HG02623 (cell line): ENCODE measurements around the gene BAIAP2L1.

Source experiments
- ATAC-seq: cut with Tn5 transposase; IDR thresholded peaks from one replicate; pipeline ENCODE4 v1.9.1; 2021; ENCODE audit warnings: moderate library complexity; ENCODE audit not compliant: unreplicated experiment

The BAIAP2L1 gene

DNA sequence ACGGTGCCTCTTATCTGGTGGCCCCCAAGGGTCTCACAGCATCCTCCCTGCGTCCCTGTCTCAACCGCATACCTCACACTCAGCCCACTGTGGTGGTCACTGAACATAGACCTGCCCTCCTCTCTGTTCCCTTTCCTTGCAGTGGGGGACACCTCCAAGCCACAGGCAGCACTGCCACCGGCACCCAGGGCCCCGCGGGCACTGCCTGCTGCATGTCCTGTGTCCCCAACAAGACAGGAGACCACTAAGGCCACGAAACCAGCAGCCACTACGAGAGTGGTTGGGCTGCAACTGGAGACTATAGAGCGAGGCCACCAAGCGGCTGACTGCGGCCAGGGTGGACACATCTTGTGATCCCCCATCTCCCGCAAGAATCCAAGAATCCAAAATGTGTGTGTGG is 104.1 kb downstream of the BAIAP2L1 start:
- no peak for ATAC-seq

- ATAC-seq, result no peak
Observed at GRCh38 chr7:98295467-98296192, 105.3 kb downstream of the BAIAP2L1 start.

- ATAC-seq, result no peak
Observed at GRCh38 chr7:98294798-98295382, 106.0 kb downstream of the BAIAP2L1 start.

DNA sequence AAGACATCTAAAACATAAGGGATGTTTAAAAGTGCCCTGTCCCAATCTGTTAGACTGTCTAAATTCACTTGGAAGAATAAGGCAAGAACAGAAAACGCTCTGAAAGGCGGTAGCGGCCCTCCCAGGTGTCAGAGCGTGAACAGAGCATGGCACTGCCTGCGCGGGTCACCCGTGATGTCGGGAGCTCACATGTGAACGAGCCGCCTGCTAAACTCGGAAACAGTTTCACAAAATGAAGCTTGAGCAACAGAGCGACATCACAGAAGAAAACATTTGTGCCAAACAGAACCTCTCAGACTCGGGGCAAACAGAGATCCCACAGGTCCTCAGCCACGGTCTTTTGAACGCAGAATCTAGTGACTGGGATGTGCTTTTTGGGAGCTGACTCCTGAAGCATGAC is 106.6 kb downstream of the BAIAP2L1 start:
- ATAC-seq, result no peak

DNA sequence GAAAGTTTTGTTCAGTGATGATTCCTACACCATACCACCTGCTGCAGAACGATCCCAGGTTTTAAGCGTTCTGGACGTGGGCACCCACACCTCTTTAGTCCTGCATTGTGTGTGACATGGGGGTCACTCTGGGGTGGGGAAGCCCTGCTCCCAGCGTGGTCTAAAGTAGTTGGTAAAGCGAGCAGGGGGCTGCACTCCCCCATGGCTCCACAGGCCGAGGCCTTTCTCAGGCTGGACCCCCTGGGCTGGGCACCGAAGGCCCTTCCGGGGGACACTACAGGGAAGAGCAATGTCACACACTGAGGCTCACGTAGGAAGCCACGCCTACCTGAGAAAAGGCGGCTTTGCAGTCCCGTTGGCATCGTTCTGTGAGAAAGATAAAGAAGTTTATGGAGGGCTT is 107.1 kb downstream of the BAIAP2L1 start:
- no peak for ATAC-seq

DNA sequence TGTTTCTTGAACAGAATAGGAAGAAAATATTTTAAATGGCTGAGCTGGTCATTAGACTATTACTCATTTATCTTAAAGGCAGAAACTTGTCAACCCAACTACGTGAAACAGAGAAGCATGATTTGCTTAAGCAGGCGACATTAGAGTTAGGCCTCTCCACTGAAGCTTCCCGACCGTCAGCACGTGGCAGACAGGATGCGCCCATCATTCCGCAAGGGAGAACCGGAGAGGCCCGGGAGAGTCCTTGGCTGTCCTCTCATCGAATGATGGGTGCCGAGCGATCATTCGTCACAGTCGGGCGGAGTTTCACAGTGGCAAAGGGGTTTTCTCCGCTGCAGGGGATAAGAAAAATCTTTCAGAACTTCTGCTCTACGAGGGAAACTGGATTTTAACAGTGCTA is 107.6 kb downstream of the BAIAP2L1 start:
- ATAC-seq, result no peak

- ATAC-seq, result no peak
Observed at GRCh38 chr7:98291717-98292116, 109.2 kb downstream of the BAIAP2L1 start.

DNA sequence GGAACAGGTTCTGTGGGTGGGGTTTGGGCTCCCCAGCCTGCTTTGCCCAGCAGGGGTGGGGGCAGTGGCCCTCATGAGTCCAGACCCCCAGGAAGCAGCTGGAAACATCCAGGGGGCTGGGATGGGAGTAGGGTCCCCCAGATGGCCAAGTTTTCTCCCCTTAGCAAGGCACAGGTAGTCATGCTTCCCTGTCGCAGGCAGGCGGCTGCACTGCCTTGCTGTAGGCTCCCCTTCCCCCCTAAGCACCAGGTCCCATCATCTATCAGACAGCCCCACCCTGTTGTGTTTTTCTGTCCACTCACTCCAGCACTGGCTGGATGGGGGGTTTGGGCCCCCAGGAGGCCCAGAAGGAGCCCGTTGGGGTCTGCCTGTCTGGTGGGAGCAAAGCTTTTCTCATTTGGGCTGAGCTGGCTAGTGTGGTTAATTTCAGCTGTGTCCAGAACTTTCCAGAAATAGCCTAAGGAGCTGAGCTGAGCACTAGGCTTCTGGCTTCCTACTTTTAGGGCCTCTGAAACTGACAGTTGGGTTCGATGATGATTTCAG is 111.5 kb downstream of the BAIAP2L1 start:
- ATAC-seq, result no peak

GRCh38 chr7:98288064-98288823 is 112.6 kb downstream of the BAIAP2L1 start:
- no peak for ATAC-seq

GRCh38 chr7:98287486-98287959 is 113.4 kb downstream of the BAIAP2L1 start:
- no peak for ATAC-seq

GRCh38 chr7:98286701-98287485 is 114.0 kb downstream of the BAIAP2L1 start:
- ATAC-seq, result no peak

- no peak for ATAC-seq
Observed at GRCh38 chr7:98286093-98286539, 114.8 kb downstream of the BAIAP2L1 start.

DNA sequence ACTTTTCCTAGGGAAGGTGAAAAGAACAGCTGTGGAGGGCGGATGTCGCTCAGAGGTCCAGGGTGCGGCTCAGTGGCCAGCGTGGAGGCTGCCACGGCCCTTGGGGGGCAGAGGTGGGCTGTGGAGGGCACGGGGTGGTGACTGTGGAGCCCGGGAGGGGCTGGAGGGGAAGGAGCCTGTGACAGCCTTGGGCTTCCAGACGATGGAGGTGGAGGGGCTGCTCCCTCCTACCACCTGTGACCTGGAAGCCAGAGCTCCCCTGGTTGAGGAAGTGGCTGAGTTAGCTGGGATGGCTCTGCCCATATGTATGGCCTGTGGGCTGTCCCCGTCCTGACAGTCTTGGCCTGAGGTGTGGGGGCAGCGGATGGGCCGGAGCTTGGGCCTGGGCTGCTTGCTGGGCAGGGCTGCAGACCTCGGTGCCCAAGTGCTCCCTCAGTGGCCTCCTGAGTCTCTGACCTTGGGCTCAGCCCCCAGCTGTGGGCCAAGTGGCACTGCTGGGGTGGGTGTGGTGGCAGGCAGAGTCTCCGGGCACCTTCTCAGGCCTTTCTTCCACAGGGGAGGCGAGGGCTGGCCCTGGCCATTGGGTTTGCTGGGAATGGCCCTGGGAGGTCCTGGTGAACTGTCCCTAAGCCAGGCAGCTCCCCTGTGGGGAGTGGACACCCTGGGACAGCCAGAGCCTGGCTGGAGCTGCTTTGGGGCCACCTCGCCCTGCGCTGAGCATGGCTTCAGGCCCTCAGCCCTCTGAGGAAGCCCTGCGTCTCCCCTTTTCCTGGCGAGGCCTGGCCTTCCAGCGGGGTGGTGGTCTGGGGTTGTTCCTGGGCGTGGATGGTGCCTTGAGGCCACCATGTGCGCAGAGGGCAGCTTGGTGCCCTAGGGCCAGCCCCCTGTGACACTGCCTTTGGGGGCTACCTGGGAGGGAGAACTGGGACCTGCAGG is 115.5 kb downstream of the BAIAP2L1 start:
- ATAC-seq, result no peak

DNA sequence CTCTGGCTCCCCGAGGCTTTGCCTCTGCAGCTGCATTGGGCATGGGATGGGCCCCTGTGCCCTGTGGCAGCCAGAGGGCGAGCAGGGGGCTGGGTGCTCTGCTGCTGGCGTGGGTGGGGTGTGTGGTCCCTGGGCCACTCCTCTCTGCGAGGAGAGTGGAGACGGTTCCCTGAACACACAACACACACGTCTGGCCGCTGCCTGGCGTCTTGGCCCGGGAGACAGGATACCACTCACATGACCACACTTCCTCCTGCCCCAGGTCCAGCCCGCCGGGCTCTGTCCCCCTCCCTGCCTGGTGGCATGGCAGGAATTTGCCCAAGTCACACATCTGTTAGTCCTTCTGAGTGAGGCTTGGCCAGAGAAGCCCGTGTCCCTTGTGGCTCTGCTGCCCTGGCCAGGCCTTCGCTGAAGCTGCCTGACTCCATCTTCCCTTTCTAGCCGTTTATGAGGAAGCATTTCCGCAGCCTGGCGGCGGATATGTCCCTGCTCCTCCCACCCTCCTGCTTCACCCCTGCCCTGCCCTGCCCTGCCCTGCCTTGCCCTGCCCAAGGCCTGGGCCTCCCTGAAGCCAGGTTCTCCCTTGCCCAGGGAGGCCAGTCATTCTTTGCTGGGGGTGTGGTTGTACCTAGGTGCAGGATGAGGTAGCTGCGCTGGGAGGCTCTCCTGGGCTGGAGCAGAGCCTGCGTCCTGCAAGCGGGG is 116.4 kb downstream of the BAIAP2L1 start:
- no peak for ATAC-seq

DNA sequence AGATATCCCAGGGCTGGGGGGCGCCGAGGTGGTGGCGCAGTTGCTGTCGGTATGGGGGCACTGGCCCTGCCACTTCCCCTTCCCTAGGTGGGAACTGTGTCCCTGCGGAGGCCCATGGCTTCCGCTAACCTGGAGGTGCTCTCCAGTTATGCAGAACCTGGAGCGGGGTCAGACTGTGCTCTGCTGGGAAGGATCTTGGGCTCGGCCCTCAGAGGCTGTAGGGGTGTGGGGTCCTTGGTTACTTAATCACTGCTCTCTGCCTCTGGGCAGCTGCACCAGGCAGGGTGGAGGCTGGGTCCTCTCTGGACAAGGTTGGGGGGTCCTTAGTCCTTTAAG is 117.0 kb downstream of the BAIAP2L1 start:
- no peak for ATAC-seq

GRCh38 chr7:98283127-98283886 is 117.6 kb downstream of the BAIAP2L1 start:
- ATAC-seq, result no peak

DNA sequence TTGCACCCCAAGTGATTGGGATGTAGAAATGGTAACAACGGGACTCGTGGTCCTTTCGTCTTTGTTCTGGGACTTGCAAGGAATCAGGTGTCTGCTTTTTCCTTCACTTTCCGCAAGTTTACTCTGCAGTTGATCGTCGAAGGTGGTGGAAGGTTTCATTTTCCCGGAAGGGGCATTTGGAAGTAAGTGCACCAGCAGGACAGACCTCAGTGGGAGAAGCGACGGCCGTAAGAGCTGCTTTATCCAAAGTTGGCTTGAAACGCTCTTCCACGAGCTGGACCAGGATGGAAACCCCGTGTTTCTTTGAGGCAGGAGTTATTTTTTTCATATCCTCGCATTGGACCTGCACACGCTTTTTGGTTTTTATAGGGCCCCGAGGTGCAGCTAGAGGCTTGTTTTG is 118.2 kb downstream of the BAIAP2L1 start:
- no peak for ATAC-seq

DNA sequence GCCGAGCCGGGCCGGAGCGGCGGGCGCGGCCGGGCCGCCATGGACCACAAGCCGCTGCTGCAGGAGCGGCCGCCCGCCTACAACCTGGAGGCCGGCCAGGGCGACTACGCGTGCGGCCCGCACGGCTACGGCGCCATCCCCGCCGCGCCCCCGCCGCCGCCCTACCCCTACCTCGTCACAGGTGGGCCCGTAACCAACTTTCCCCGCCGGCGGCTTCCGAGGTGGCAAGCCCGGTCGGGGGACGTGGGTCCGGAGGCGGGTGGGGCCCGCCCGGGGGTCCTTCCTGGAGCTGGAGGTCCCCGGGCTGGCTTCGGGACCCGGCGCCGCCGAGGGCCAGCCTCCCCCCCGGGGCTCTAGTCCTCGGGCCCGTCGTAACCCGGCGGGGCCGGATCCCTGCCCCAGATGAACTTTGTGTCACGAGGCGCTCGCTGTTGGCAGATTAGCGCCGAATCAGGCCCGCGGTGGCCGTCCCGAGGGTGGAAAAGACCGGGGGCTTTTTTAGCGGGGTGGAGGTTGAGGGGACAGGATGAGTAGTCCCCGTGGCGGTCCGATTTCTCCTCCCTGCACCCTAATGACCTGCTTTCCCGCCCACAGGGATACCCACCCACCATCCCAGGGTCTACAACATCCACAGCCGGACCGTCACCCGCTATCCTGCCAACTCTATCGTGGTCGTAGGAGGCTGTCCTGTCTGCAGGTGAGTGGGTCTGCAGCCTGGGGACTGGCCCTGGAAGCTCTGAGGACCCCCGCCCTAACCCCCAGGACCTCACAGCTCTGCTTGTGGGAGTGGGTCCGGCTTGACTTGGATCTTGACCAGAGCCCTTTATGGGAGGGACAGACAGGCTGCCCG is 118.9 kb downstream of the BAIAP2L1 start:
- peak; percentile 36 for ATAC-seq
